ENCODE results near the gene P2RY8.
"Not testable (repeated sequence)": the region's sequence is repeated elsewhere in the genome, so short reads cannot be mapped to it uniquely, and the experiment has no call there.

The P2RY8 gene

DNA sequence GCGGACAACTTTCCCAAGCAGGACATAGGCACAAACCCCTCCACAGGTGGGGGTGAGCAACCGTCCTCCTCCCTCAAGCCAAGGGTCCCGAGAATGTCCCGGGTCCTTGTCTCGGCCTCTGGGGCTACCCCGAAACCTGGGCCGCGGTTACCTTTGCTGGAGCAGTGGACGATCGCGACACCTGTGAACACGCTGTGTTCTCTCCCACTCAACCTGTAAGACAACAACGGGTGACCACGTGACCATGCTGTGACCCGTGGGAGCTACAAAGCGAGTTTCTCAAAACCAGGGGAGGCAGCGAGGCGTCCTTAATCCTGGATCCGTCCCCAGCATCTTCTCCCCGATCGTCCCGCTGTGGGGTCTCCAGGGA, 102.1 kb downstream of the P2RY8 start:
- no peak overlapping the region for H3K4me3 ChIP-seq (ENCODE audit: low read length)
- DNase-seq (ENCODE audit: low read depth) = no peak
- TF ChIP-seq, protein P1, sequence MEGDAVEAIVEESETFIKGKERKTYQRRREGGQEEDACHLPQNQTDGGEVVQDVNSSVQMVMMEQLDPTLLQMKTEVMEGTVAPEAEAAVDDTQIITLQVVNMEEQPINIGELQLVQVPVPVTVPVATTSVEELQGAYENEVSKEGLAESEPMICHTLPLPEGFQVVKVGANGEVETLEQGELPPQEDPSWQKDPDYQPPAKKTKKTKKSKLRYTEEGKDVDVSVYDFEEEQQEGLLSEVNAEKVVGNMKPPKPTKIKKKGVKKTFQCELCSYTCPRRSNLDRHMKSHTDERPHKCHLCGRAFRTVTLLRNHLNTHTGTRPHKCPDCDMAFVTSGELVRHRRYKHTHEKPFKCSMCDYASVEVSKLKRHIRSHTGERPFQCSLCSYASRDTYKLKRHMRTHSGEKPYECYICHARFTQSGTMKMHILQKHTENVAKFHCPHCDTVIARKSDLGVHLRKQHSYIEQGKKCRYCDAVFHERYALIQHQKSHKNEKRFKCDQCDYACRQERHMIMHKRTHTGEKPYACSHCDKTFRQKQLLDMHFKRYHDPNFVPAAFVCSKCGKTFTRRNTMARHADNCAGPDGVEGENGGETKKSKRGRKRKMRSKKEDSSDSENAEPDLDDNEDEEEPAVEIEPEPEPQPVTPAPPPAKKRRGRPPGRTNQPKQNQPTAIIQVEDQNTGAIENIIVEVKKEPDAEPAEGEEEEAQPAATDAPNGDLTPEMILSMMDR (conservative IDR thresholded peaks at IDR 0.05; ENCODE audit: low read depth, low read length) = no peak

DNA sequence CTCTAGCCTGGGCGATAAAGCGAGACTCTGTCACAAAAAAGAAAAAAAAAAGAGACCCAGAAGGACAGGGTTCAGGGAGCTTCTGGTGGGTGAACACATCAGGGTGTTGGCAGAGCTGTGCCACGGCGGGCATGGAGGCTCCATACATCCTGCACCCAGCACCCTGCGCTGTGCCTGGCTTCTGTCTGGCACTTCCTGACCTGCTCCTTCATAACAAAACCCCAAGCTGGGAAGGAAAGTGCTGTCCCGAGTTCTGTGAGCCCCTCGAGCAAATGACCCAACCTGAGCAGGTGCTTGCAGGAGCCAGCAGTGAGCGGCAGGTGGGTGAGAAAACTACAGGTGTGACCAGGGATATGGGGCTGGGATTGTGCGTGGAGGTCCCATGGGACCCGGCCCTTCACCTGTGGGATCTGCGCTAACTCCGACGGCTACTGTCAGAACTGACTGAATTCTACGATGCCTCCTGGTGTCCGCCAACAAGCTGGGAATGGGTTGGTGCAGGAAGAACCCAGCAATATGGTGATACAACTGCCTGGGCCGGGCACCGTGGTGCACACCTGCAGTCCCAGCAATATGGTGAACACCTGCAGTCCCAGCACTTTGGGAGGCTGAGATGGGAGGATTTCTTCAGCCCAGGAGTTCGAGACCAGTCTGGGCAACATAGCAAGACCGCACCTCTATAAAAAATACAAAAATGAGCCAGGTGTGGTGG, 103.2 kb downstream of the P2RY8 start:
- H3K4me3 ChIP-seq (ENCODE audit: low read length) = no peak overlapping the region
- no peak for DNase-seq (ENCODE audit: low read depth)
- TF ChIP-seq, protein P1 (conservative IDR thresholded peaks at IDR 0.05; ENCODE audit: low read depth, low read length) = no peak

DNA sequence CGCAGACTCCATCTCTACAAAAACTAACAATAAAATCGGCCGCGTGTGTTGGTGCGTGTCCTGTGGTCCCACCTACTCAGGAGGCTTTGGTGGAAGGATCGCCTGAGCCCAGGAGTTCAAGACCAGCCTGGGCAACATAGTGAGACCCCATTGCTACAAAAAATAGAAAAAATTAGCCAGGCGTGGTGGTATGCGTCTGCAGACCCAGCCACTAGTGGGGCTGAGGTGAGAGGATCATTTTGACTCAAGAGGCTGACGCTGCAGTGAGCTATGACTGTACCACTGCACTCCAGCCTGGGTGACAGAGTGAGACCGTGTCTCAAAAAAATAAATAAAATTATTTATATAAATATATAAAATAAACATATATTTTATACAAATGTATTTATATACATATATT, 106.5 kb downstream of the P2RY8 start:
- TF ChIP-seq, protein P1 (conservative IDR thresholded peaks at IDR 0.05; ENCODE audit: low read depth, low read length) = no peak
- no peak for DNase-seq (ENCODE audit: low read depth)
- no peak overlapping the region for H3K4me3 ChIP-seq (ENCODE audit: low read length)

DNA sequence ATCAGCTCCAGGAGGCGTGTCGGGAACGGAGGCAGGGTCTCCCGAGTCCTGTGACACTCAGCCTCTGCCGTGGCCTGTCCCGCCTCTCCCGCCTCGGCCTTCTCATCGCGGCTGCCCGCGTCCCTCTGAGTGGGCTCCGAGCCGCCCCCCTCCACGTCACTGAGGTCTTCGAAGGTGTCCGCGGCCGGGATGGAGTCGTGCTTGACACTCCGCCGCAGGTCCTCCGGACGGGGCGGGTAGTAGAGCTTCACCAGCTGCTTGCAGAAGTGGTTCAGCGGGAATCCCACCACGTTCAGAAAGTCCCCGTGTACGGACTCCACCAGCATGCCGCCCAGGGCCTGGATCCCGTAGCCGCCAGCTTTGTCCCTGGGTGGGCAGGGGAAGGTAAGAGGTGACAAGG, 109.2 kb downstream of the P2RY8 start:
- H3K4me3 ChIP-seq (ENCODE audit: low read length) = no peak overlapping the region
- TF ChIP-seq, protein P1 (conservative IDR thresholded peaks at IDR 0.05; ENCODE audit: low read depth, low read length) = no peak
- no peak for DNase-seq (ENCODE audit: low read depth)

DNA sequence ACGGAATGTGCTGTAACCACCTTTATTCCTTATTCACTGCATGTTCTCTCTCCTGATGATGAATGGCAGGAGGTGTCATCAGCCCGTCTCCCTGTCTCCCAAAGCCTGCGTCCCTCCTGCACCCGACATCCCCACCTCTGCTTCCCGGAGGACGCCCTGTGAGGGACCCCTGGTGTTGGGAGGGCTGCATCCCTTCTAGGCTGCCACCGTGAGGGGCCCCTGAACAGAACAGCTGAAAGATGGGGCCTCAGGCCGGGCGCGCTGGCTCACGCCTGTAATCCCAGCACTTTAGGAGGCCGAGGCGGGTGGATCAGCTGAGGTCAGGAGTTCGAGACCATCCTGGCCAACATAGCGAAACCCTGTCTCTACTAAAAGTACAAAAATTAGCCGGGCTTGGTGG, 110.7 kb downstream of the P2RY8 start:
- H3K4me3 ChIP-seq (ENCODE audit: low read length); DNase-seq (ENCODE audit: low read depth): not testable (repeated sequence)

DNA sequence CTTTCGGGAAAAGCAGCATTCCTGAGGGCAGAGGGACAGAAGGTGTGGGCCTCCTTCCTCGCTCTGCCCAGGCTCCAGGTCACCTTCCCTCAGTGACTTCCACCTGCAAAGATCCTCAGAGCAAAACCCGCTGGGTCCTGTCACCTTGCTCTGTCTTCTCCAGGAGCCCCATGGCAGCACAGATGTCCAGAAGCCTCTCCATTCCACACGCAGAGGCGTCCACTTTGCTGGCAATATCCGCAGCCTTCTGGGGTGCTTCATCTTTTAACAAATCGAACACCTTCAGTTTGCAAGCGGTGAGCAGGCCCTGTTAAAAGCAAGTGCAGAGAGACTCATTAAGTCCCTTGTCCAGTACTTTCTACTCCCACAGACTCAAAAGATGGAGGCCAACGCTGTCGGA, 111.6 kb downstream of the P2RY8 start:
- TF ChIP-seq, protein P1 (conservative IDR thresholded peaks at IDR 0.05; ENCODE audit: low read depth, low read length) = no peak
- H3K4me3 ChIP-seq (ENCODE audit: low read length) = no peak overlapping the region
- DNase-seq (ENCODE audit: low read depth) = no peak

DNA sequence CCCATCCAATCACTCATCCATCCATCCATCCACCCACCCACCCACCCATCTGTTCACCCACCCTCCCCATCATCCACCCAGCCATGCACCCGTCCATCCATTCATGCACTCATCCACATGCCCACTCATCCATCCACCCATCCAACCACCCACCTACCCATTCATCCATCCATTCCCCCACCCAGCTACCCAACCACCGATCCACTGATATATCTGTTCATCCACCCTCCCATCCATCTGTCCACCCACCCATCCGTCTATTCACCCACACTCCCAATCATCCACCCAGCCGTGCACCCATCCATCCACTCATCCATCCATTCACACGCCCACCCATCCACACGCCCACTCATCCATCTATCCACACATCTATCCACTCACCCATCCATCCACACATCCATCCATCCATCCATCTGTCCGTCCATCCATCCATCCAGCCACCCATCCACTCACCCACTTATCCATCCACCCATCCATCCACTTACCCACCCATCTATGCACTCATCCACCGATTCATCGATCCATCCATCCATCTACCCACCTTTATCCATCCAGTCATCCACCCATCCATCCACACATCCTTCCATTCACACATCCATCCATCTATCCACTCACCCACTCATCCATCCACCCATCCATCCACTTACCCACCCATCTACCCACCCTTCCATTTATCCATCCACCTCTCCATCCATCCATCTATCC, 112.7 kb downstream of the P2RY8 start:
- TF ChIP-seq, protein P1 (conservative IDR thresholded peaks at IDR 0.05; ENCODE audit: low read depth, low read length) = no peak

More for the DNA sequence above, 112.7 kb downstream of the P2RY8 start:
- no peak overlapping the region for H3K4me3 ChIP-seq (ENCODE audit: low read length)
- DNase-seq (ENCODE audit: low read depth) = no peak

Measured in retinal pigment epithelial cell (primary cell).